GM19397 (cell line): ENCODE measurements around the gene EIF4G1.
"Not testable (repeated sequence)": the region's sequence is repeated elsewhere in the genome, so short reads cannot be mapped to it uniquely, and the experiment has no call there.

Source experiments
- ATAC-seq: cut with Tn5 transposase; IDR thresholded peaks from one replicate; pipeline ENCODE4 v1.9.1; 2021; ENCODE audit warnings: mild to moderate bottlenecking, moderate library complexity; ENCODE audit not compliant: unreplicated experiment

EIF4G1 gene, protein sequence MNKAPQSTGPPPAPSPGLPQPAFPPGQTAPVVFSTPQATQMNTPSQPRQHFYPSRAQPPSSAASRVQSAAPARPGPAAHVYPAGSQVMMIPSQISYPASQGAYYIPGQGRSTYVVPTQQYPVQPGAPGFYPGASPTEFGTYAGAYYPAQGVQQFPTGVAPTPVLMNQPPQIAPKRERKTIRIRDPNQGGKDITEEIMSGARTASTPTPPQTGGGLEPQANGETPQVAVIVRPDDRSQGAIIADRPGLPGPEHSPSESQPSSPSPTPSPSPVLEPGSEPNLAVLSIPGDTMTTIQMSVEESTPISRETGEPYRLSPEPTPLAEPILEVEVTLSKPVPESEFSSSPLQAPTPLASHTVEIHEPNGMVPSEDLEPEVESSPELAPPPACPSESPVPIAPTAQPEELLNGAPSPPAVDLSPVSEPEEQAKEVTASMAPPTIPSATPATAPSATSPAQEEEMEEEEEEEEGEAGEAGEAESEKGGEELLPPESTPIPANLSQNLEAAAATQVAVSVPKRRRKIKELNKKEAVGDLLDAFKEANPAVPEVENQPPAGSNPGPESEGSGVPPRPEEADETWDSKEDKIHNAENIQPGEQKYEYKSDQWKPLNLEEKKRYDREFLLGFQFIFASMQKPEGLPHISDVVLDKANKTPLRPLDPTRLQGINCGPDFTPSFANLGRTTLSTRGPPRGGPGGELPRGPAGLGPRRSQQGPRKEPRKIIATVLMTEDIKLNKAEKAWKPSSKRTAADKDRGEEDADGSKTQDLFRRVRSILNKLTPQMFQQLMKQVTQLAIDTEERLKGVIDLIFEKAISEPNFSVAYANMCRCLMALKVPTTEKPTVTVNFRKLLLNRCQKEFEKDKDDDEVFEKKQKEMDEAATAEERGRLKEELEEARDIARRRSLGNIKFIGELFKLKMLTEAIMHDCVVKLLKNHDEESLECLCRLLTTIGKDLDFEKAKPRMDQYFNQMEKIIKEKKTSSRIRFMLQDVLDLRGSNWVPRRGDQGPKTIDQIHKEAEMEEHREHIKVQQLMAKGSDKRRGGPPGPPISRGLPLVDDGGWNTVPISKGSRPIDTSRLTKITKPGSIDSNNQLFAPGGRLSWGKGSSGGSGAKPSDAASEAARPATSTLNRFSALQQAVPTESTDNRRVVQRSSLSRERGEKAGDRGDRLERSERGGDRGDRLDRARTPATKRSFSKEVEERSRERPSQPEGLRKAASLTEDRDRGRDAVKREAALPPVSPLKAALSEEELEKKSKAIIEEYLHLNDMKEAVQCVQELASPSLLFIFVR (N-terminal part only)

GRCh38 chr3:184314363-184314699, at the start of gene EIF4G1:
TSS of gene EIF4G1 (plus strand) at chr3:184314606. CDS start at chr3:184315797, 1,191 bp downstream.
- ATAC-seq, result peak; percentile 84

DNA sequence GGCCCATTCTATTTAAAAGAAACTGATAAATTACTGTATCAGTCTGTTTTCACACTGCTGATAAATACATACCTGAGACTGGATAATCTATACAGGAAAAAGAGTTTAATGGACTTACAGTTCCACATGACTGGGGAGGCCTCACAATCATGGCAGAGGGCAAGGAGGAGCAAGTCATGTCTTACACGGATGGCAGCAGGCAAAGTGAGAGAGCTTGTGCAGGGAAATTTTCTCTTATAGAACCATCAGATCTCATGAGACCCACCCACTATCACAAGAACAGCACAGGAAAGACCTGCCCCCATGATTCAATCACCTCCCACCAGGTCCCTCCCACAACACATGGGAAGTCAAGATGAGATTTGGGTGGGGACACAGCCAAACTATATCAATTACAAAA, 47.2 kb upstream of the EIF4G1 start:
- not testable (repeated sequence) for ATAC-seq

GRCh38 chr3:184272269-184272668, 42.1 kb upstream of the EIF4G1 start:
- ATAC-seq, result no peak

DNA sequence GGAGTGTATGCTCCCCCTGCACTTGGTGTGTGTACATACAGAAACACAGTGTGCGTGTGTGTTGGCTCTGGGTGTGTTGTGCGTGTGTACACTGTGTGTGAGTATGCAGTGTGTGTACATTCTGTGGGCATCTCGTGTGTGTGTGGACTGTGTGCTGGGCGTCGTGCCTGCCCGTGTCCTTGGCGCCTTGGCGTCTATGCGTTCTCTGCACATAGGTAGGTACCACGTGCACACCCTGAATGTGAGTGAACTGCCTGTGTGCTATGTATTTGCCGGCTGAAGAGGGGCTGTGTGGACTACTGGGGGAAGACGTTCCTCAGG, 39.1 kb upstream of the EIF4G1 start:
- no peak for ATAC-seq

- ATAC-seq, result no peak
Measured at GRCh38 chr3:184275961-184276910, 38.2 kb upstream of the EIF4G1 start, which contains the start of gene ECE2. TSS of gene ECE2 (plus strand) at chr3:184276022. CDS start at chr3:184276154, 132 bp downstream.

DNA sequence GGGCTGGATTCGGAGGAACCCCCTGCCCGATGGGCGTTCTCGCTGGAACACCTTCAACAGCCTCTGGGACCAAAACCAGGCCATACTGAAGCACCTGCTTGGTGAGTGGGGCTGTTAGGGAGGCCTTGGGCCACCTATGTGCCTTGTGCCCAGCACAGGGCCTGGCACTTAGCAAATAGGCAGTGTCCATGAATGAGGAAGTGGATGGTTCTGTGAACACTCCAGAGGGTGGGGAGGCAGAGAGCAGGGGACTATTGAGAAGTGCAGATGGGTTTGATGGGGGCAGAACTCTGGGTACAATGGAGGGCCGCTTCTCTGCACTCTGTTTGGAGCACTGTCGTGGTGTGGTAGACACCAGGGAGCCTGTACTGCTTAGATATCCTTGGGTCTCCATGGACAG, 37.0 kb upstream of the EIF4G1 start:
- no peak for ATAC-seq

DNA sequence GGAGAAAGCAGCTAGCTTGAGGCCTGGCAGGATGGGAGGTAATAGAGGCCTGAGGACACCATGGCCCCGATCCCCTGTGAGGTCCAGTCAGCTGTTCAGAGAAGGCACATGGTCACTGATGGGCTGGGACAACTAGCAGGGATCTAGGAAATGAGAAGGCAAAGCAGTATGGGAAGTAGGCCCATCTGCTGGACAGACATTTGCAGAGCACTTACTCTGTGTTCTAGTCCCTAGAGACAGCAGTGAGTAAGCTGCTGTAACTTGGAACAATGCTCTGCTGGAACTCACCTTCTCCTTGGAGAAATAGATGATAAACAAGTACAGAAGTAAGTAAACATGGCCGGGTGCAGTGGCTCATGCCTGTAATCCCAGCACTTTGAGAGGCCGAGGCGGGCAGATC, 31.5 kb upstream of the EIF4G1 start:
- no peak for ATAC-seq

GRCh38 chr3:184283681-184284080, 30.7 kb upstream of the EIF4G1 start:
- no peak for ATAC-seq

DNA sequence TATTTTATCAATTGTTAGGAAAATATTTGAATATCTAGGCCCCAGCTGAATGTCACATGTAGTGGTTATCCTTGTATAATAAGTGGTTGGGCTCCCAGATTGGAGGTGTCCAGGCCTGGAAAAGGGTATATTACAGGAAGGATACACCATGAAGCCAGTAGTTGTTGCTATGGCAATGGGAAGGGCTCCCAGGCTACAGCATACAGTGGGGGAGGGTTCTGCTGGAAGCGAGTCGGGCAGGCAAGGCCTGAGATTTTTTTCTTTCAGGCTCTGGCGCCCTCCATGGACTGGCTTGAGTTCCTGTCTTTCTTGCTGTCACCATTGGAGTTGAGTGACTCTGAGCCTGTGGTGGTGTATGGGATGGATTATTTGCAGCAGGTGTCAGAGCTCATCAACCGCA, 29.7 kb upstream of the EIF4G1 start:
- ATAC-seq, result no peak

DNA sequence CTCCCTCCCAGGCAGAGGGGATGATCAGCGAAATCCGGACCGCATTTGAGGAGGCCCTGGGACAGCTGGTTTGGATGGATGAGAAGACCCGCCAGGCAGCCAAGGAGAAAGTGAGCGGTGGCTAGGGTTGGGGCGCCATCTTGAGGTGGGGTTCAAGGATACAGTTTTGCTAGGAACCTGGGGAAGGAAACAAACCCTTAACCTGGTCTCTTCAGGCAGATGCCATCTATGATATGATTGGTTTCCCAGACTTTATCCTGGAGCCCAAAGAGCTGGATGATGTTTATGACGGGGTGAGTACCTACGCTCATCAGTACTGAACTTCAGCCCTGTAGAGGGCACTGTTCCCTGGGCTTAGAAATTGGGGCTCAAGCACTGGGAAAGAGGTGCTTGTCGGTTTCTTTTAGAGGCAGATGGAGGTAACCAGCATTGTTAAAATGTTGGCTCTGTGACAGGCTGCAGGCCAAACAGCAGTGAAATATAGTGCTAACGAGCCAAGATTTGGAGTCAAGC, 24.9 kb upstream of the EIF4G1 start:
- no peak for ATAC-seq

DNA sequence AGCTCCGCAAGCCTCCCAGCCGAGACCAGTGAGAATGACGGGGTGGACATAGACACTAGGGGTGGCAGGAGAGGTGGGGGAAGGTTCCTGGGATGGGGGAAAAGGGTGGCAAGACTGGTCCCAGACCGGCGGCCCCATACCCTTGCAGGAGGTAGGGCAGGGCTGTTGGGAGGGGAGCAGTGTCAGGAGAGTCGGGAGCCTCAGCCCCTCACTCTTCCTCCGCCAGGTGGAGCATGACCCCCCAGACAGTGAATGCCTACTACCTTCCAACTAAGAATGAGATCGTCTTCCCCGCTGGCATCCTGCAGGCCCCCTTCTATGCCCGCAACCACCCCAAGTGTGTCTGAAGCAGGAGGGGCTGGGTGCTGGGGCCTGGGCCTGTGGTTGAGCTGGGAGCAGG, 24.1 kb upstream of the EIF4G1 start:
- ATAC-seq, result no peak

DNA sequence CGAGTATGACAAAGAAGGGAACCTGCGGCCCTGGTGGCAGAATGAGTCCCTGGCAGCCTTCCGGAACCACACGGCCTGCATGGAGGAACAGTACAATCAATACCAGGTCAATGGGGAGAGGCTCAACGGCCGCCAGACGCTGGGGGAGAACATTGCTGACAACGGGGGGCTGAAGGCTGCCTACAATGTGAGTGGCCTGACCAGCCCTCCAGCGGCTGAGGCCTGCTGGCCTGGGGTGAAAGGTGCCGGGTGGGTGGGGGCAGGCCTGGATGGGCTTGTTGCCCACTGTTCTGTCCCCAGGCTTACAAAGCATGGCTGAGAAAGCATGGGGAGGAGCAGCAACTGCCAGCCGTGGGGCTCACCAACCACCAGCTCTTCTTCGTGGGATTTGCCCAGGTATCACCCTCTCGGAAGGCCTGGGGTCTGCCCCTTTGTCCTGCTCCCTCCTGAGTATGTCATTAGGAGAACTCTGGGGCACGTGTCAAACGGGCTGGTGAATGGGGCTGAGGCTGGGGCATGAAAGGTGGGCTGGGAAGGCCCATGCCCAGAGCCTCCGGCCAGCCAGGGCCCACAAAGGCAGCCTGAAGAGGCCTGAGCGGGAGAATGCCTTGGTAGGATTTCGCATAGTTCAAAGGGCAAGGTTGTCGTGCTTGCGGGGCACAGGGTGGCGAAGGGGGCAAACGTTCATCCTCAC, 23.2 kb upstream of the EIF4G1 start:
- no peak for ATAC-seq

DNA sequence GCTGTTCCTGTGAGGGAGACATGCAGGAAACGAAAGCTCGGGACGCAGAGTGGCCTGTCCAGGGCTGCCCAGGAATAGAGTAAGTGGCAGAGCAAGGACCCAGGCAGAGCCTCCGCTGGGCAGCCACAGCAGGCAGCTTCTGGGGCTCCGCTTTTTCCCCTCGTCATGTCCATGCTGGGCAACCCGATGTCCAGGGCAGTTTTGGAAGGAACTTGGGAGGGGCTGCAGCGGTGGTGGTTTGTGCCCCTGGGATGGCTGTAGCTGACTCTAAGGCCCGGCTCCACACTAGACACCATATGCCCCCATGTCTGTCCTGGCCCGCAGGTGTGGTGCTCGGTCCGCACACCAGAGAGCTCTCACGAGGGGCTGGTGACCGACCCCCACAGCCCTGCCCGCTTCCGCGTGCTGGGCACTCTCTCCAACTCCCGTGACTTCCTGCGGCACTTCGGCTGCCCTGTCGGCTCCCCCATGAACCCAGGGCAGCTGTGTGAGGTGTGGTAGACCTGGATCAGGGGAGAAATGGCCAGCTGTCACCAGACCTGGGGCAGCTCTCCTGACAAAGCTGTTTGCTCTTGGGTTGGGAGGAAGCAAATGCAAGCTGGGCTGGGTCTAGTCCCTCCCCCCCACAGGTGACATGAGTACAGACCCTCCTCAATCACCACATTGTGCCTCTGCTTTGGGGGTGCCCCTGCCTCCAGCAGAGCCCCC, 22.5 kb upstream of the EIF4G1 start:
- ATAC-seq, result no peak

- ATAC-seq, result no peak
Measured at GRCh38 chr3:184295771-184296170, 18.6 kb upstream of the EIF4G1 start.

GRCh38 chr3:184296616-184297015, 17.8 kb upstream of the EIF4G1 start:
- no peak for ATAC-seq

GRCh38 chr3:184298759-184299487, 15.5 kb upstream of the EIF4G1 start, which contains the start of gene PSMD2:
TSS of gene PSMD2 (plus strand) at chr3:184299241. CDS start at chr3:184299267, 26 bp downstream.
- ATAC-seq, result peak; percentile 96

DNA sequence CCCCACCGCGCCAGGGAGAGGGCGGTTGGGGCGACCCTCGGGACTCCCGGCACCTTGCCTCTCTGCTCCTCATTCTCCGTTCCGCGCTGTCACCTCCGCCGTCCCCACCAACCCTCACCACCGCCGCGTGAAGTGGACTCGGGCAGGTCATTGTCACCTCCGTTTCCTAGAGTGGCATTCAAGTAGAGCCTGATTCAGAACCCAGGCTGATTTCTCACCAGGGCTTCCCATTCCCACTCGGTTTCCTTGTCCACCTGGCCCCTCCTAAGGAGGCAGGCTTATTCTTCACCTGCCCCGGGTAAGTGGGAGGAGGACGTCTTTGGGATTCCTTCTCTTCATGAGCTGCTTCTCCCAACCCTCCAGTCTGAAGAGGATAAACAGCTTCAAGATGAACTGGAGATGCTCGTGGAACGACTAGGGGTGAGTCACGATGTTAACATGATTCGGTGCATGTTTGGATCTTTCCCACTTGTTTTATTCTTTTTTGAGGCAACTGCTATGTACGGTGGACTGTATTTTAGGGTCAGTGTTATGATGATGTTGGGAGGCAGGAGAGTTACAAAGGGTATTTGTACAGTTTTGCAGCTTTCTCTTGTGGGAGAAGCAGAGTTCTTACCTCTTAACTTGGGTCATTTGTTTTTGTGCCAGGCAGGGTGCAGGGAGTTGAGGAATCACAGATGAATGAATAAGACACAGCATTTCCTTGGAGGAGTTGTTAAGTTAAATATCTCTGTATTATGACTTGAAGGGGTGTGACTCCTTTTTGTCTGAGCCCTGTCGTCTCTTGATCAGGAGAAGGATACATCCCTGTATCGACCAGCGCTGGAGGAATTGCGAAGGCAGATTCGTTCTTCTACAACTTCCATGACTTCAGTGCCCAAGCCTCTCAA, 14.7 kb upstream of the EIF4G1 start:
- no peak for ATAC-seq
